Effector memory CD4-positive, alpha-beta T cell (primary cell): Measurements from ENCODE around the gene TMEM82.

Source experiments
- DNase-seq, 3 donors: peaks; one replicate each; pipeline ENCODE4 v3.0.0-alpha.2; 2020
- H3K27ac ChIP-seq: 2 replicates; pipeline ENCODE4 v1.7.0; 2013; ENCODE audit warnings: mild to moderate bottlenecking, low read length, moderate library complexity; ENCODE audit not compliant: insufficient read depth, poor library complexity, severe bottlenecking
- H3K27me3 ChIP-seq: replicated peaks from 2 replicates; pipeline ENCODE4 v1.7.0; 2013; ENCODE audit warnings: mild to moderate bottlenecking, low read length; ENCODE audit not compliant: insufficient read depth, control insufficient read depth, poor library complexity, severe bottlenecking
- H3K36me3 ChIP-seq: 2 replicates; pipeline ENCODE4 v1.7.0; 2013; ENCODE audit warnings: mild to moderate bottlenecking, low read length, moderate library complexity; ENCODE audit not compliant: control insufficient read depth, insufficient read depth
- H3K4me1 ChIP-seq: 2 replicates; pipeline ENCODE4 v1.7.0; 2013; ENCODE audit warnings: low read length, mild to moderate bottlenecking; ENCODE audit not compliant: control insufficient read depth, insufficient read depth, poor library complexity, severe bottlenecking
- H3K4me3 ChIP-seq: 2 replicates; pipeline ENCODE4 v1.7.0; 2013; ENCODE audit warnings: low read length, low read depth, mild to moderate bottlenecking; ENCODE audit not compliant: insufficient read depth, poor library complexity, severe bottlenecking
- H3K9me3 ChIP-seq: 2 replicates; pipeline ENCODE4 v1.7.0; 2013; ENCODE audit warnings: mild to moderate bottlenecking, low read length, moderate library complexity; ENCODE audit not compliant: control insufficient read depth

TMEM82 gene

GRCh38 chr1:15740924-15741850 lies 1.1 kb upstream of the TMEM82 start:
- Histone ChIP-seq H3K36me3 (no peaks in the 10 kb centered on the region), H3K9me3 (no peaks in the 10 kb centered on the region), H3K27me3 (no peaks in the 10 kb centered on the region), H3K4me1 (no peaks in the 10 kb centered on the region), H3K4me3 (no peak overlapping the region), H3K27ac (no peak overlapping the region)
- DNase-seq = peak; percentile 28 to 37 (median 35)

DNA sequence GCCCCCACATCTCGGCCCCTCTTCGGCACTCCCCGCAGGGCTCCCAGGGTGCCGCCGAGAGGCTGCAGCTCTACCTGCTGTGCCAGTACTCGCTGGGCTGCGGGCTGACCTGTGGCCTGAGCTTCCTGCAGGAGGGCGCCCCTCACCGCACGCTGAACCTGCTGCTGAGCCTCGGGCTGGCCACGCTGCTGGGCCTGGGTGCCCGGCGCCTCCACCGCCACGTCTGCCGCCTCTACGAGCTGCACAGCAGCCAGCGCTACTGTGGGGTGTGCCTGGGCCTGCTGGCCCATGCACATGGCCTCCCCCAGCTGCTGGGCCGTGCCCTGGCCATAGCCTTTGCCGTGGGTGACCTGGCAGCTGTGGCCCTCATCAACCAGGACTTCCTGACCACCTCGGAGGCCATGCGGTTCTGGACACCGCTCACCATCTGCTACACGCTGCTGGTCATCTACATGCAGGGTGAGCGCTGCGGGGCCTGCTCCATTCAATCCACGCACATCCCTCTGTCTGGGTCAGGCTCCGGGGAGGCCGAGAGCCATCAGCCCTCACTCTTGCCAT lies 1.9 kb downstream of the TMEM82 start:
- Histone ChIP-seq H3K9me3 (no peaks in the 10 kb centered on the region), H3K36me3 (no peaks in the 10 kb centered on the region), H3K27ac (no peak overlapping the region), H3K27me3 (no peaks in the 10 kb centered on the region), H3K4me1 (no peaks in the 10 kb centered on the region), H3K4me3 (no peak overlapping the region)
- no peak for DNase-seq

- Histone ChIP-seq H3K4me1 (no peaks in the 10 kb centered on the region), H3K9me3 (no peaks in the 10 kb centered on the region), H3K27ac (no peak overlapping the region), H3K36me3 (no peaks in the 10 kb centered on the region), H3K4me3 (no peak overlapping the region), H3K27me3 (no peaks in the 10 kb centered on the region)
- DNase-seq = no peak
These were observed 5.1 kb downstream of the TMEM82 start for GRCh38 chr1:15747378-15747777.

DNA sequence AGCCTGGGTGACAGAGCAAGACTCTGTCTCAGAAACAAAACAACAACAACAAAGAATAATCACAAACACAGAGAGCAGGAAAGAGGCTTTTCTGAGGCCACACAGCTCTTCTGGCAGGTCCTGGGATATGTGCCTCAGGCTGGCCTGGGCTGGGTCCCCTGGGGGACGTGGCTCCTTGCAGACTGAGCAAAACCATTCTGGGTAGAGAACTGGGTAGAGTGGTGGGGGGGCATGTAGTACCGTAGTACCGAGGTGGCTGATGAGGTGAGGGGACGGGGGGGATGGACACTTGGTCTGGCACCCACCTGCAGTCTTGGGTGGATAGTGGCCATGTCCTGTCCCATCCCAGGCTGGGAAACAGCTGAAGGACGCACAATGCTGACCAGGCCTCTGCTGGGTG lies 6.0 kb downstream of the TMEM82 start:
- Histone ChIP-seq H3K4me1 (no peaks in the 10 kb centered on the region), H3K27me3 (no peaks in the 10 kb centered on the region), H3K4me3 (no peak overlapping the region), H3K27ac (no peak overlapping the region), H3K36me3 (no peaks in the 10 kb centered on the region), H3K9me3 (no peaks in the 10 kb centered on the region)
- DNase-seq = no peak

GRCh38 chr1:15748690-15749398 lies 6.5 kb downstream of the TMEM82 start:
- H3K4me1 ChIP-seq = no peaks in the 10 kb centered on the region
- no peak overlapping the region for H3K4me3 ChIP-seq
- no peaks in the 10 kb centered on the region for H3K9me3 ChIP-seq
- no peak overlapping the region for H3K27ac ChIP-seq
- no peak for DNase-seq
- H3K27me3 ChIP-seq = no peaks in the 10 kb centered on the region
- no peaks in the 10 kb centered on the region for H3K36me3 ChIP-seq

GRCh38 chr1:15749399-15750291 lies 7.3 kb downstream of the TMEM82 start:
- H3K4me1 ChIP-seq = no peaks in the 10 kb centered on the region
- no peaks in the 10 kb centered on the region for H3K27me3 ChIP-seq
- H3K4me3 ChIP-seq = no peak overlapping the region
- no peaks in the 10 kb centered on the region for H3K9me3 ChIP-seq
- no peak for DNase-seq
- no peak overlapping the region for H3K27ac ChIP-seq
- no peaks in the 10 kb centered on the region for H3K36me3 ChIP-seq

DNA sequence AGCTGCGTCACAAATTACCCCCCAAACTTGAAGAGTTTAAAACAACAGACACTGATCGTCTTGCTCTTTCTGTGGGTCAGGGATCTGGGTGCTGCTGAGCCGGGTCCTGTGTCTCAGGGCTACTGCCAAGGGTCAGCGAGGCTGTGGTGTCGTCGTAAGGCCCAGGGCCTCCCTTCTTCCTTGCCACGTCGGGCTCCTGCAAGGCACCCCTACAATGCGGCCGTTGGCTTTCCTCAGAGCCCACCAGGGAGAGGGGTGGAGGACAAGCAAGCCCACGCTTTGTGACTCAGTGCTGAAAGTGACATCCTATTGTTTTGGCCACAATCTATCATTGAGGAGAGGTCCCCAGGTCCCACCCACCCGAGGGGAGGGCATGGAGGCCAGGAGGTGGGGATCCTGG lies 8.6 kb downstream of the TMEM82 start:
- no peaks in the 10 kb centered on the region for H3K4me1 ChIP-seq
- no peaks in the 10 kb centered on the region for H3K9me3 ChIP-seq
- no peaks in the 10 kb centered on the region for H3K27me3 ChIP-seq
- H3K36me3 ChIP-seq = no peaks in the 10 kb centered on the region
- no peak overlapping the region for H3K27ac ChIP-seq
- no peak overlapping the region for H3K4me3 ChIP-seq
- DNase-seq = no peak

DNA sequence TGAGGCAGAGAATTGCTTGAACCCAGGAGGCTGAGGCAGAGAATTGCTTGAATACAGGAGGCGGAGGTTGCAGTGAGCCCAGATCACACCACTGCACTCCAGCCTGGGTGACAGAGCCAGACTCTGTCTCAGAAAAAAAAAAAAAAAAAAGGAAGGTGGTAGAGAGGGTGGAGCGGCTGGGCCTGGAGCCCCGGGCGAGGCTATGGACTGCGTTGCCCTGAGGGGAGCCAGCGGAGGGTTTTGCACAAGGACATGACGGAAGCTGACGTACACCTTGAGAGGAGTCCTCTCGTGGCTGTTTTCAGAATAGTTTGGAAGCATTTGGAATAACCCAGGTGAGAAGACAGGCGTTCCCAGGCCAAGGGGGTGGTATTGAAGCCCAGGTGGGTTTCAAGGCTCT lies 9.4 kb downstream of the TMEM82 start:
- Histone ChIP-seq H3K36me3 (no peaks in the 10 kb centered on the region), H3K4me3 (no peak overlapping the region), H3K27me3 (no peaks in the 10 kb centered on the region), H3K4me1 (peaks cover 7% of the 10 kb centered on the region), H3K27ac (no peak overlapping the region), H3K9me3 (no peaks in the 10 kb centered on the region)
- DNase-seq = no peak

DNA sequence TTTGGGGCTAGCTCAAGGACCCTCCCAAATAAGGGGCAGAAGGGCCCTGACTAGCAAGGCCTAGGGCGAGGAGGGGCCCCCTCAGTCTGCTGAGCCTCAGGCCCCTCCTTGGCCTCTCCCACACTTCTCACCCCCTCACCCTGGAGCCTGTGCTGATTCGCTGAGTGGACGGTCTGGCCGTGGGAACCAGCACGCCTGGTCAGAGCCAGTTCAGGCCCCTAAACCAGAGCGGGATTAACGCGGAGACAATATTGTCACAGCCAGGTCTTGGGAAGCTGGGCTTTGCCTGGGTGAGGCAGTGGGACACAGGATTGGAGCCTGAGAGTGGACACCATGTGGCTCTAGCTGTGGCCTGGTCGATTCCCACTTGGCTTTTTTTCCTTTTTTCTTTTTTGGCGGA lies 11.5 kb downstream of the TMEM82 start:
- no peak overlapping the region for H3K4me3 ChIP-seq
- no peak overlapping the region for H3K27ac ChIP-seq
- peaks cover 8% of the 10 kb centered on the region for H3K4me1 ChIP-seq
- DNase-seq = no peak
- H3K9me3 ChIP-seq = no peaks in the 10 kb centered on the region
- no peaks in the 10 kb centered on the region for H3K36me3 ChIP-seq
- peaks cover 1% of the 10 kb centered on the region for H3K27me3 ChIP-seq
